ENCODE results near the gene AMOTL2.

GRCh38 chr3:134360046-134360445 is 14.2 kb downstream of the AMOTL2 start:
- TF ChIP-seq CTCF (IDR thresholded peaks at IDR 0.05): no peak
- no peak for TF ChIP-seq POLR2A (IDR thresholded peaks at IDR 0.05)

Data from esophagus squamous epithelium (tissue), 4 donors.